Adrenal gland (tissue), 5 donors: ENCODE data around the gene GPC6.

Experiments used
- CTCF ChIP-seq, 6 experiments: fragments of 450-650 bp in 4 of 6; fragments of 200-600 bp in 2 of 6; sonication (generic) in 1 of 6; IDR thresholded peaks; 1 replicate in 5 of 6; 2 replicates in 1 of 6; pipeline versions ENCODE4 v1.5.1 to v1.8.0; 2016 to 2021; ENCODE audit warnings: antibody characterized with exemption in 6 of 6, mild to moderate bottlenecking in 2 of 6, moderate library complexity in 1 of 6
- POLR2A ChIP-seq, 2 donors: fragments of 450-650 bp; IDR thresholded peaks; one replicate each; pipeline ENCODE4 v1.6.1; 2017; ENCODE audit warnings: antibody characterized with exemption in 2 of 2, mild to moderate bottlenecking in 2 of 2, moderate library complexity in 1 of 2
- donor health status: DM: no; HTN: no; CAD: no.

GRCh38 chr13:93635616-93636032, 409.0 kb downstream of the GPC6 start:
- no peak for TF ChIP-seq CTCF (IDR thresholded peaks at IDR 0.05)
- TF ChIP-seq POLR2A (IDR thresholded peaks at IDR 0.05), result no peak
